GM21526 (cell line): ENCODE results near the gene FFAR3.
"Not testable (repeated sequence)": the region's sequence is repeated elsewhere in the genome, so short reads cannot be mapped to it uniquely, and the experiment has no call there.

ENCODE experiments used
- ATAC-seq: cut with Tn5 transposase; IDR thresholded peaks from one replicate; pipeline ENCODE4 v1.9.1; 2021; ENCODE audit warnings: moderate library complexity; ENCODE audit not compliant: unreplicated experiment, low FRiP score

Gene FFAR3

DNA sequence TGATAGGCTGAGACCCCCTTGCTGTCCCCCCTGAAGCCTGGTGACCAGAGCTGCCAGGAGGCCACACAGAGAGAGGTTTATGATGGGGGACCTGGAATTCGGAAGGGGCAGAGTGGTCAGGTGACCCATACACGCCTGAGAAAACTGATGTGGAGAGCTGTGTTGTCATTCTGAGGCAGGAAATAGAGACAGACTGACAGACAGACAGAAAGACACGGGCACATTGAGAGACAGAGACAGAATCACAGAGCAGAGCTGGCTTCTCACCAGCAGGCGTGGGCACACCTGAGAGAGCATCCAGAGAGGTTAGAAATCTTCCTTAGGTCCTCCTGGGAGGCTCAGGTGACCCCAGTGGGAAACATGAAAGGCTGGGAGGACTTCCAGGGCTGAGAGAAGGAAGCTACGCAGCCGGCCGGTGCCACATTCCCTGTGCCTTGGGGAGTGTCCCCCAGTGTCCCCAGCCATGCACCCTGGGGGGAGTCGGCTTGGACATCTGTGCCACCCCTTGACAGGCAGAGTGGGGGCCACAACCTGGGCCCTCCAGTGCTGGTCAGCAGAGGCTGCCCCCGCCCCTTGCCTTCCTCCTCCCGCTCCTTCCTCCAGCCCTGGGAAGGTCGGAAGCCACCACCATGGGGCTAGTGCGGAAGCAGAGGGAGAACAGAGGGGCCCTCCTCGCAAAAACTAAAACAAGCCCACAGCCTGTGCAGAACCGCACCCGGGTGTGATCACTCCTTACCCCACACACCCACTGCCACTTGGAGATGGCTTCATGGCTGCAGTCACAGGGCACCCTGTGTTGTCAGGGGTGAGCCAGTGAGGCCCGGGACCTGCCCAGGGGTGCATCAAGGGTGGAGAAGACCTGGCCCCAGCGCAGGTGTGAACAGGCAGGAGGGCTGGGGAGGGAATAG is 8.4 kb upstream of the FFAR3 start:
- ATAC-seq, result no peak

DNA sequence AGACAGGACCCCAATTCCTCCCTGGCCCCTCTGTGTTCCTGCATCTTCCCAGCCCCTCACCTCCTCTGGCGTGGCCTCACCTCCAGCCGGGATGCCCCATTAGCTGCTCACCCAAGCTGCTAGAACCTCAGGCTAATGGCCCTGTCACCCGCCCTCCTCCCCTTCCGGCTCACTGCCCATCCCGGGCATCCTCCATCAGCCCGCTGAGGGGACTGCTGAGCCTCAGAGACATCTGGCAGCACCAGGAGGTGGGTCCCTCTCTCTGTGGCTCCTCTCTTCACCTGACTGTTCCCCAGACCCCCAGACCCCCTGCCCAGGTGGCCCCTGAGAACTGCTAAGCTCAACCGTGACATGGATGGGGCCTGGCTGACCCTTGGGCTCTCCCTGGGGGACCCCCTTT is 7.7 kb upstream of the FFAR3 start:
- no peak for ATAC-seq

GRCh38 chr19:35351411-35352176 is 6.7 kb upstream of the FFAR3 start:
- no peak for ATAC-seq

DNA sequence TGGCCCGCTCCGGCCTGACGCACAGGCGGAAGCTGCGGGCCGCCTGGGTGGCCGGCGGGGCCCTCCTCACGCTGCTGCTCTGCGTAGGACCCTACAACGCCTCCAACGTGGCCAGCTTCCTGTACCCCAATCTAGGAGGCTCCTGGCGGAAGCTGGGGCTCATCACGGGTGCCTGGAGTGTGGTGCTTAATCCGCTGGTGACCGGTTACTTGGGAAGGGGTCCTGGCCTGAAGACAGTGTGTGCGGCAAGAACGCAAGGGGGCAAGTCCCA is 6.1 kb upstream of the FFAR3 start:
- ATAC-seq, result no peak

- no peak for ATAC-seq
Observed at GRCh38 chr19:35352448-35353304, 5.6 kb upstream of the FFAR3 start.

DNA sequence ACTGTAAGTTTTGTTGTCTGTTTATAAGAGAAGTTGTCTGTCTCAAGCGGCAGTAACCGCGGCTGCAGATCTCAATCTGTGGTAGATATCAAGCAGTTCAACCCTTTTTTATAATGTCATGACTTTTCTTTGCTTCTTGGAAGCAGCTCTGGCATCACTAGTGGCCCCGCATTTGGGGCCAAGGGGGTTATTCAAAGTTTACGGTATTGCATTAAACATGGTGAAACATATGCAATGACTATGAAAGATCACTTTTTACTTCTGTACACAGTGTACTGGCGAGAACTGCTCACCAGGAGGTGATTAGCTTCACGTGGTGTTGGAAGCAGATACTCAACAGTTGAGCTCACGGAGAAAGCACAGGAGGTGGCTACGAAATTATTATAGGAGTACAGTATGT is 4.6 kb upstream of the FFAR3 start:
- ATAC-seq, result no peak

DNA sequence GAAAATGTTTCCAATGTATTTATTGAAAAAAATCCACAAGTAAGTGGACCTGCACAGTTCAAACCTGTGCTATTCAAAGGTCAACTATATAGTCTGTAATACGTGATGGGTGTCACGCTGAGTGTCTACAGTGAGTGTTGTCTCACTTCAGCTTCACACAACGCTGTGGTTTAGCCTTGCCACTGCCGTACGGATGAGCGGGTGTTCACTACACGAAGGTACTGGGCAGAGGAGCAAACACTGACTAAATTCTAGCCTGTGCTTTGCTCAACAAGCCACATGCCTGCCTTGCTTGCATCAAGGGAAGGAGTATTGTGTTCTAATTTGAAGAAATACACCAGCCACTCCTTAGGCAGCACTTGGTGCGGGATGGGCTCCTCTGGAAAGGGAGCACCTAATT is 3.4 kb upstream of the FFAR3 start:
- ATAC-seq, result no peak

DNA sequence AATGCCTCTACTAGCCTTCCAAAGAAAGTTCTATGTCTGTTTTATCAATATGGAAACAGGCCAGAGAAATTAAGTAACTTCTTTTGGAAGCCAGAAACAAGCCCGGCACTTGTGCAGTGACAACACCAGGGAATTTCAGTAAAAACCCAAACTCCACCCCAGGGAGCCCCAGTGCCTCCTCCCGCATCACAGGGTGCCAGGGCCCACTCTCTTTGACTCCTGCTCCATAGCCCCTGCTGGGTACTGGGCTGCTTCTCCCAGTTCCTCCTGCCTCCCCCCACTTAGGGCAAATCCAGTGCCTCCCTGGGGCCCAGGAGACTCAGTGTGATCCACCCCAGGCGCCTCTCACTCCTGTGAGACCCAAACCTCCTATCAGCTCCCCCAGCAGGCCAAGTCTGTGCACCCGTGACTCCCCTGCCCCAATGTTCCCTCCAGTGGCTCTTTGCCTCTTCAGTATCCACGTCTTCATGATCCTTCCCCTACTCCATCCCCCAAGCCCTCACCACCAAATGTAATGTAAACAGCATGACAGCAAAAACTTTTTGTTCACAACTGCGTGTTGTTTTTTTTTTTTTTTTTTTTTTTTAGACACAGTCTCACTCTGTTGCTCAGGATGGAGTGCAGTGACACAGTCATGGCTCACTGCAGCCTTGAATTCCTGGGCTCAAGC is 2.3 kb upstream of the FFAR3 start:
- no peak for ATAC-seq

DNA sequence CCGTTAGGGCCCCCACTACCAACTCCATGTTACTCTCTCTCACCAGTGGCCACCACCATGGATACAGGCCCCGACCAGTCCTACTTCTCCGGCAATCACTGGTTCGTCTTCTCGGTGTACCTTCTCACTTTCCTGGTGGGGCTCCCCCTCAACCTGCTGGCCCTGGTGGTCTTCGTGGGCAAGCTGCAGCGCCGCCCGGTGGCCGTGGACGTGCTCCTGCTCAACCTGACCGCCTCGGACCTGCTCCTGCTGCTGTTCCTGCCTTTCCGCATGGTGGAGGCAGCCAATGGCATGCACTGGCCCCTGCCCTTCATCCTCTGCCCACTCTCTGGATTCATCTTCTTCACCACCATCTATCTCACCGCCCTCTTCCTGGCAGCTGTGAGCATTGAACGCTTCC is 574 bp downstream of the FFAR3 start:
- ATAC-seq, result not testable (repeated sequence)

DNA sequence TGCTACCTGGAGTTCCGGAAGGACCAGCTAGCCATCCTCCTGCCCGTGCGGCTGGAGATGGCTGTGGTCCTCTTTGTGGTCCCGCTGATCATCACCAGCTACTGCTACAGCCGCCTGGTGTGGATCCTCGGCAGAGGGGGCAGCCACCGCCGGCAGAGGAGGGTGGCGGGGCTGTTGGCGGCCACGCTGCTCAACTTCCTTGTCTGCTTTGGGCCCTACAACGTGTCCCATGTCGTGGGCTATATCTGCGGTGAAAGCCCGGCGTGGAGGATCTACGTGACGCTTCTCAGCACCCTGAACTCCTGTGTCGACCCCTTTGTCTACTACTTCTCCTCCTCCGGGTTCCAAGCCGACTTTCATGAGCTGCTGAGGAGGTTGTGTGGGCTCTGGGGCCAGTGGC is 1.1 kb downstream of the FFAR3 start:
- not testable (repeated sequence) for ATAC-seq

- not testable (repeated sequence) for ATAC-seq
Observed at GRCh38 chr19:35360081-35360480, 1.8 kb downstream of the FFAR3 start.

GRCh38 chr19:35360880-35361420 is 2.7 kb downstream of the FFAR3 start:
- ATAC-seq, result no peak

GRCh38 chr19:35362261-35363000 is 4.2 kb downstream of the FFAR3 start:
- ATAC-seq, result no peak

DNA sequence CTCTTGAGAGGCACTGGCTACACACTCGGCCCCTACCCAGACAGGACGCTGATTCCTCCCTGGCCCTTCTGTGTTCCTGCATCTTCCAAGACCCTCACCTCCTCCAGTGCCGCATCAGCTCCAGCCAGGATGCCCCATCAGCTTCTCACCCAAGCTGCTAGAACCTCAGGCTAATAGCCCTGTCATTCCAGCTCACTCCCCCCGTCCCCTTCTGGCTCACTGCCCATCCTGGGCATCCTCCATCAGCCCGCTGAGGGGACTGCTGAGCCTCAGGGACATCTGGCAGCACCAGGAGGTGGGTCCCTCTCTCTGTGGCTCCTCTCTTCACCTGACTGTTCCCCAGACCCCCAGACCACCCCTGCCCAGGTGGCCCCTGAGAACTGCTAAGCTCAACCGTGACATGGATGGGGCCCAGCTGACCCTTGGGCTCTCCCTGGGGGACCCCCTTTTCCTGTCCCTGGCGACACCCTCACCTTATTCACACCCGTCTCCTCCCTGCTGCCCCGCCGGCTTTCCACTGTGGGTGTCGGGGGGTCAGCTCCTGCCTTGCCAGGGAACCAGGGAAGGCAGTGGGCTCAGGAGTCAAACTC is 4.8 kb downstream of the FFAR3 start:
- ATAC-seq, result no peak

GRCh38 chr19:35363711-35364425 is 5.6 kb downstream of the FFAR3 start:
- no peak for ATAC-seq

- ATAC-seq, result no peak
Observed at GRCh38 chr19:35365303-35365702, 7.0 kb downstream of the FFAR3 start.

- ATAC-seq, result no peak
Observed at GRCh38 chr19:35368378-35368777, 10.1 kb downstream of the FFAR3 start.

DNA sequence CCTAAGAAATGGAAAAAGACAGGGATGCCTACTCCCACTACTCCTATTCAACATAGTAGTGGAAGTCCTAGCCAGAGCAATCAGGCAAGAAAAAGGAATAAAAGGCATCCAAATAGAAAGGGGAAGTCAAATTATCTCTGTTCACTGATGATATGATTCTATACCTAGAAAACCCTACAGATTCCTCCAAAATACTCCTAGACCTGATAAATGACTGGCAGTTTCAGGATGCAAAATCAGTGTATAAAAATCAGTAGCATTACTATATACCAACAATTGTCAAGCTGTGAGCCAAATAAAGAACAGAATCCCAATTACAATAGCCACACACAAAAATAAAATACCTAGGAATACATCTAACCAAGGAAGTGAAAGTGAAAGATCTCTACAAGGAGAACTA is 11.3 kb downstream of the FFAR3 start:
- no peak for ATAC-seq

DNA sequence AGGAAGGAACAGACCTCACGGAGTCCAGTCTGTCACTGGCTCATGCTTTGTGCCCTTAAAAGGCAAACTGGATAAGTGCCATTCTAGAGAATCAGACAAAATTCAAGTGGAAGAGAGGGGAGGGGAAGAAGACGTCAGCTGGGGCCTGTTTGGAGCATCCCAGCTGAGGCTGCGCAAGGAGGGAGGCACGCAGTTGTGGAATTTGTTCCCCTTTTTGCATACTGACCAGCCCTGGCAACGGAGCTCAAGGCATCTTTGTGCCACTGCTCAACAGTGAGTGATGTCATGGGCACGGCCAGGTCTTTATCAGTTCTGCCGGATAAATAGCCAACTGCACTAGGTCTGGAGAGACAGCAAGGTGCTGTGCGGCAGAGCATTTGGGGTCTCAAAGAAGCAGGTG is 12.5 kb downstream of the FFAR3 start, which contains the start of gene GPR42:
GPR42 (plus strand) TSS at position 347 of the 400 bp plus-strand sequence. CDS start 292 bp downstream, outside the sequence.
- ATAC-seq, result no peak
